SJCRH30 (cell line): ENCODE data around the gene NTM. TPM values are rescaled to one million over a fixed set of nuclear protein-coding genes. Genes with fewer than 3 reads are reported as not detected.
A peak's percentile ranks its signal among the peaks of the same experiment; 100 is the strongest.

Experiments
- DNase-seq, 2 experiments: peaks; one replicate each; pipeline ENCODE4 v3.0.0-alpha.2; 2015 to 2020
- H3K27ac ChIP-seq: fragments of 250-450 bp; sonication (Bioruptor Pico); 2 replicates; pipeline ENCODE4 v1.5.1; 2020; ENCODE audit warnings: mild to moderate bottlenecking, moderate library complexity
- H3K27me3 ChIP-seq: fragments of 250-450 bp; sonication (Bioruptor Pico); 2 replicates; pipeline ENCODE4 v1.5.1; 2020; ENCODE audit warnings: mild to moderate bottlenecking, moderate library complexity
- H3K36me3 ChIP-seq: fragments of 250-450 bp; sonication (Bioruptor Pico); 2 replicates; pipeline ENCODE4 v1.5.1; 2020; ENCODE audit warnings: mild to moderate bottlenecking, moderate library complexity
- H3K4me1 ChIP-seq: fragments of 250-450 bp; sonication (Bioruptor Pico); 2 replicates; pipeline ENCODE4 v1.5.1; 2020; ENCODE audit warnings: mild to moderate bottlenecking, moderate library complexity
- H3K4me3 ChIP-seq: fragments of 250-450 bp; sonication (Bioruptor Pico); 2 replicates; pipeline ENCODE4 v1.5.1; 2020; ENCODE audit warnings: mild to moderate bottlenecking, moderate library complexity
- H3K9me3 ChIP-seq: fragments of 250-450 bp; sonication (Bioruptor Pico); replicated peaks from 2 replicates; pipeline ENCODE4 v1.5.1; 2020; ENCODE audit warnings: mild to moderate bottlenecking, moderate library complexity
- total RNA-seq: library from RNA; depleted of rRNA; stranded (reverse); fragments of >200 nt; shearing (Covaris generic); gene quantifications from 2 replicates; pipeline ENCODE4 v1.2.3, GENCODE V29; 2014

NTM gene
- total RNA-seq, 1 experiment from 2014 or later, result not detected

GRCh38 chr11:131544591-131544990 lies 174.2 kb downstream of the NTM start:
- DNase-seq, result peak; percentile 5 to 36
- Histone ChIP-seq H3K27me3 (no peaks in the 10 kb centered on the region), H3K4me3 (no peak overlapping the region), H3K9me3 (no peaks in the 10 kb centered on the region), H3K27ac (no peak overlapping the region), H3K36me3 (no peaks in the 10 kb centered on the region), H3K4me1 (no peaks in the 10 kb centered on the region)

- H3K9me3 ChIP-seq, result no peaks in the 10 kb centered on the region
- H3K27ac ChIP-seq, result no peak overlapping the region
- H3K4me3 ChIP-seq, result no peak overlapping the region
- H3K4me1 ChIP-seq, result no peaks in the 10 kb centered on the region
- no peaks in the 10 kb centered on the region for H3K36me3 ChIP-seq
- DNase-seq, result no peak
- no peaks in the 10 kb centered on the region for H3K27me3 ChIP-seq
These were observed 175.9 kb downstream of the NTM start for GRCh38 chr11:131546218-131546895.

- Histone ChIP-seq H3K27ac (no peak overlapping the region), H3K4me1 (no peaks in the 10 kb centered on the region), H3K27me3 (no peaks in the 10 kb centered on the region), H3K36me3 (no peaks in the 10 kb centered on the region), H3K9me3 (no peaks in the 10 kb centered on the region), H3K4me3 (no peak overlapping the region)
- no peak for DNase-seq
These were observed 178.7 kb downstream of the NTM start for GRCh38 chr11:131549099-131549498.

- Histone ChIP-seq H3K4me3 (no peak overlapping the region), H3K36me3 (no peaks in the 10 kb centered on the region), H3K9me3 (no peaks in the 10 kb centered on the region), H3K27me3 (no peaks in the 10 kb centered on the region), H3K27ac (no peak overlapping the region), H3K4me1 (no peaks in the 10 kb centered on the region)
- DNase-seq, result no peak
These were observed 179.4 kb downstream of the NTM start for GRCh38 chr11:131549770-131550169.

GRCh38 chr11:131560287-131560686 lies 189.9 kb downstream of the NTM start:
- no peaks in the 10 kb centered on the region for H3K27me3 ChIP-seq
- H3K9me3 ChIP-seq, result no peaks in the 10 kb centered on the region
- no peak overlapping the region for H3K27ac ChIP-seq
- no peak overlapping the region for H3K4me3 ChIP-seq
- H3K36me3 ChIP-seq, result no peaks in the 10 kb centered on the region
- no peak for DNase-seq
- no peaks in the 10 kb centered on the region for H3K4me1 ChIP-seq

GRCh38 chr11:131561501-131561900 lies 191.1 kb downstream of the NTM start:
- no peak overlapping the region for H3K4me3 ChIP-seq
- H3K4me1 ChIP-seq, result no peaks in the 10 kb centered on the region
- H3K27ac ChIP-seq, result no peak overlapping the region
- H3K36me3 ChIP-seq, result no peaks in the 10 kb centered on the region
- H3K9me3 ChIP-seq, result no peaks in the 10 kb centered on the region
- H3K27me3 ChIP-seq, result no peaks in the 10 kb centered on the region
- DNase-seq, result no peak

GRCh38 chr11:131561972-131562371 lies 191.6 kb downstream of the NTM start:
- Histone ChIP-seq H3K9me3 (no peaks in the 10 kb centered on the region), H3K27me3 (no peaks in the 10 kb centered on the region), H3K36me3 (no peaks in the 10 kb centered on the region), H3K4me1 (no peaks in the 10 kb centered on the region), H3K4me3 (no peak overlapping the region), H3K27ac (no peak overlapping the region)
- no peak for DNase-seq

- Histone ChIP-seq H3K27ac (no peak overlapping the region), H3K36me3 (no peaks in the 10 kb centered on the region), H3K4me1 (no peaks in the 10 kb centered on the region), H3K4me3 (no peak overlapping the region), H3K27me3 (no peaks in the 10 kb centered on the region), H3K9me3 (no peaks in the 10 kb centered on the region)
- DNase-seq, result no peak
These were observed 197.9 kb downstream of the NTM start for GRCh38 chr11:131568318-131568717.

- Histone ChIP-seq H3K4me1 (no peaks in the 10 kb centered on the region), H3K9me3 (no peaks in the 10 kb centered on the region), H3K27ac (no peak overlapping the region), H3K27me3 (no peaks in the 10 kb centered on the region), H3K36me3 (no peaks in the 10 kb centered on the region), H3K4me3 (no peak overlapping the region)
- no peak for DNase-seq
These were observed 201.2 kb downstream of the NTM start for GRCh38 chr11:131571571-131571970.

GRCh38 chr11:131572423-131572822 lies 202.0 kb downstream of the NTM start:
- Histone ChIP-seq H3K36me3 (no peaks in the 10 kb centered on the region), H3K4me1 (no peaks in the 10 kb centered on the region), H3K9me3 (no peaks in the 10 kb centered on the region), H3K27me3 (no peaks in the 10 kb centered on the region), H3K27ac (no peak overlapping the region), H3K4me3 (no peak overlapping the region)
- no peak for DNase-seq

- Histone ChIP-seq H3K36me3 (no peaks in the 10 kb centered on the region), H3K27ac (no peak overlapping the region), H3K4me3 (no peak overlapping the region), H3K4me1 (peaks cover 4% of the 10 kb centered on the region; the same call in 1 of the 2 replicates), H3K9me3 (no peaks in the 10 kb centered on the region), H3K27me3 (no peaks in the 10 kb centered on the region)
- DNase-seq, result peak; percentile 57 to 75
These were observed 209.5 kb downstream of the NTM start for GRCh38 chr11:131579932-131580387.

- Histone ChIP-seq H3K27me3 (no peaks in the 10 kb centered on the region), H3K36me3 (no peaks in the 10 kb centered on the region), H3K4me1 (peaks cover 4% of the 10 kb centered on the region; the same call in 1 of the 2 replicates), H3K4me3 (no peak overlapping the region), H3K27ac (no peak overlapping the region), H3K9me3 (no peaks in the 10 kb centered on the region)
- no peak for DNase-seq
These were observed 210.1 kb downstream of the NTM start for GRCh38 chr11:131580476-131580875.

GRCh38 chr11:131581046-131581445 lies 210.6 kb downstream of the NTM start:
- no peaks in the 10 kb centered on the region for H3K9me3 ChIP-seq
- no peak for DNase-seq
- peaks cover 4% of the 10 kb centered on the region; the same call in 1 of the 2 replicates for H3K4me1 ChIP-seq
- no peaks in the 10 kb centered on the region for H3K27me3 ChIP-seq
- H3K27ac ChIP-seq, result no peak overlapping the region
- no peak overlapping the region for H3K4me3 ChIP-seq
- H3K36me3 ChIP-seq, result no peaks in the 10 kb centered on the region

- no peak for DNase-seq
- Histone ChIP-seq H3K36me3 (no peaks in the 10 kb centered on the region), H3K4me3 (no peak overlapping the region), H3K27me3 (no peaks in the 10 kb centered on the region), H3K9me3 (no peaks in the 10 kb centered on the region), H3K4me1 (peaks cover 4% of the 10 kb centered on the region; the same call in 1 of the 2 replicates), H3K27ac (no peak overlapping the region)
These were observed 211.7 kb downstream of the NTM start for GRCh38 chr11:131582021-131582525.

GRCh38 chr11:131583421-131583820 lies 213.0 kb downstream of the NTM start:
- H3K27me3 ChIP-seq, result no peaks in the 10 kb centered on the region
- H3K9me3 ChIP-seq, result no peaks in the 10 kb centered on the region
- DNase-seq, result no peak
- no peak overlapping the region for H3K4me3 ChIP-seq
- H3K36me3 ChIP-seq, result no peaks in the 10 kb centered on the region
- no peak overlapping the region for H3K27ac ChIP-seq
- H3K4me1 ChIP-seq, result peaks cover 4% of the 10 kb centered on the region; the same call in 1 of the 2 replicates

GRCh38 chr11:131583938-131584337 lies 213.5 kb downstream of the NTM start:
- DNase-seq, result no peak
- Histone ChIP-seq H3K36me3 (no peaks in the 10 kb centered on the region), H3K4me3 (no peak overlapping the region), H3K27ac (no peak overlapping the region), H3K27me3 (no peaks in the 10 kb centered on the region), H3K9me3 (no peaks in the 10 kb centered on the region), H3K4me1 (peaks cover 4% of the 10 kb centered on the region; the same call in 1 of the 2 replicates)
